Measurements from ENCODE around the gene MYD88.
"Not testable (repeated sequence)": the region's sequence is repeated elsewhere in the genome, so short reads cannot be mapped to it uniquely, and the experiment has no call there.

Gene MYD88

DNA sequence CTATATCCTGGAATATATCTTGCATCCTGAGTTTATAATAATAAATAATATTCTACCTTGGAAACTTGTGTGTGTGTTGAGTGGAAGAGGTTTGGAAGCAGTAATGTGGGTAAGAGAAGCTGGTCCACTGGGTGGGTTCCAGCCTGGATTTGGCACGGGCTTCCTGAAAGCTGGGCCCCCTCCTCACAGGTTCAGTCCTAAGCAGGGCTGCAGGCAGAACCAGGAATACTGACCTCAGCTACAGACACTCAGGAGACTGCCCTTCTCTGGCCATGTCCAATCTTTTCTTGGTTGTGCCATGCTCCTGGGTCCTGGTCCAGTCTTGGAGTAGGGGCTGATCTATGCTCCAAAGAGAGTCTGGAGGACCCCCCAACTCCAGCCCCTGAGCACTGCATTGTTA is 4.5 kb downstream of the MYD88 start:
- DNase-seq (ENCODE audit: low read depth), result no peak

DNA sequence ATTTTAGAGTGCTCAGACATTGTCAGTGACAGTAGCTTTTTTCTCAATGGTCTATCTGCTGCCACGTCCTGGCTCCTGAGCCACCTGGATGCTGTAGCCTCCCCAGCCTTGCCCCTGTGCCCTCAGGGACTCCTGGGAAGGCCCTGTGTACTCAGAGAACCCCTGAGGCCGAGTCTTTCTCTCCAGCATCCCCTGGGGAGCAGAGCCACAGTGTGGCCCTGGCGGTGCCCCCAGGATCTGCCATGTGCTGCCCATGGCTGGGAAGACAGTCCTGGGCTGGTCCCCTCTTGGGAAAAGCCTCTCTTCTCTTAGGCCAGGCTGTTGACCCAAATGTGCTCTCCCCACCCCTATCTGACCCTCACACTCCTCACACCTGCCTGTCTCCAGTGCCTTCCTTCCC is 5.0 kb downstream of the MYD88 start:
- DNase-seq (ENCODE audit: low read depth), result no peak

DNA sequence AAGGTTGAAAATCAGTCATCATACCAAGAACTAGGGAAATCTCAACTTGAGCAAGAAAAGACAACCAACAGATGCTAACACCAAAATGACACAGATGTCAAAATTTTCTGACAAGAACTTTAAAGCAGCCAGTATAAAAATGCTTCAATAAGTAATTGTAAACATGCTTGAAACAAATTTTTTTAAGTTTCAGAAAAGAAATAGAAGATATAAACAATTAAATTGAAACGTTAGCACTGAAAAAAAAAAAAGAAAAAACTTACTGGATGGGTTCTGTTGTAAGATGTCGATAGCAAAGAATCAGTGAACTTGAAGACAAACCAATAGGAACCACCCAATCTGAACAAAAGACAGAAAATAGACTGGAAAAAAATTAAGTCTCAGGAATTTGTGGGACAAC is 8.0 kb downstream of the MYD88 start:
- DNase-seq (ENCODE audit: low read depth), result no peak

DNA sequence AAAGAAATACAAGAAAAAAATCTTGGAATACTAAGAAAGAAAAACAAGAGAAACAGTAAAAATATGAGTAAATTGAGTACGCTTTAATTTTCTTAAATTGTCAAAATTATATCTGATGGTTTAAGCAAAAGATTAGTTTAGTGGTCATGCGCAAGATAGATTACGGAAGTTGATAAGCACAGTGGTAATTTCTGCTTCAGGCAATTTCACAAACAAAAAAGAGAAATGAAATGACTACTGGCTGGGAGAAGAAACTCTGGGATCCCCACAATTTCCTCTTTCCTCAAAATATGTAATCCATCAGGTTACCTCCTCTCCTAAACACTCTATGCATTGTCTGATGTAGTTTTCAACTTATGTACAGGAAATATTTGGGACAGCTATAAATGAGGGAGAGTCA is 9.0 kb downstream of the MYD88 start:
- DNase-seq (ENCODE audit: low read depth), result no peak

DNA sequence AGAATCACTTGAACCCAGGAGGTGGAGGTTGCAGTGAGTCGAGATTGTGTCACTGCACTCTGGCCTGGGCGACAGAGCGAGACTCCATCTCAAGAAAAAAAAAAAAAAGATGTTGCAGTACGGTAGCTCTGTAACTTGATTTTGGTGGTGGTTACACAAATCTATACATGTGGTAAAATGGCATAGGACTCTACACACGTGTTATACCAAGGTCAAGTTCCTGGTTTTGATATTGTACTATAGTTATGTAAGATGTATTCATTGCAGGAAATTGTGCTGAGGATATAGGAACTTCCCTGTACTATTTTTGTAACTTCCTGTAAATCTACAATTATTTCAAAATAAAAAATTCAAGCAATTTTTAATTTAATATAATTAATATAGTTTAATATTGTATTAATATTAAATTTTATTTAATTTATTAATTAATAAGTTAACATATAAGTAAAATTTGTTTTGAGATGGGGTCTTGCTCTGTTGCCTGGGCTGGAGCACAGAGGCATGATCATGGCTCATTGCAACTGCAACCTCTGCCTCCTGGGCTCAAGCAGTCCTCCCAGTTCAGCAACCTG is 9.9 kb downstream of the MYD88 start:
- no peak for DNase-seq (ENCODE audit: low read depth)

DNA sequence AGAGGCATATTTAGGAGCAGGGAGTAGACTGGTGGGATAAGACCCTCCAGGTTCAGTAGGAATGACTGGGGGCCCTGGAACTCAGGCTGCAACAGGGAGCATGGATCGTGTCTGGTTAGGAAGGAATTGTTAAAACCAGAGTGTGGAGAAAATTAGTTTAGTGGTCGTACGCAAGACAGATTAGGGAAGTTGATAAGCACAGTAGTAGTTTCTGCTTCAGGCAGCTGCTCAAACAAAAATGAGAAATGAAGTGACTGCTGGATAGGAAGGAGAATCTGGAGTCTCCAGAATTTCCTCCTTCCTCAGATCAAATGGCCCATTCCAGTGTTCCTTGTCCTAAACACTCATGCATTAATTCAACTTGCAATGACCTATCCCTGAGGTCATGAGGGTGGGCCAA is 11.2 kb downstream of the MYD88 start:
- DNase-seq (ENCODE audit: low read depth), result no peak

DNA sequence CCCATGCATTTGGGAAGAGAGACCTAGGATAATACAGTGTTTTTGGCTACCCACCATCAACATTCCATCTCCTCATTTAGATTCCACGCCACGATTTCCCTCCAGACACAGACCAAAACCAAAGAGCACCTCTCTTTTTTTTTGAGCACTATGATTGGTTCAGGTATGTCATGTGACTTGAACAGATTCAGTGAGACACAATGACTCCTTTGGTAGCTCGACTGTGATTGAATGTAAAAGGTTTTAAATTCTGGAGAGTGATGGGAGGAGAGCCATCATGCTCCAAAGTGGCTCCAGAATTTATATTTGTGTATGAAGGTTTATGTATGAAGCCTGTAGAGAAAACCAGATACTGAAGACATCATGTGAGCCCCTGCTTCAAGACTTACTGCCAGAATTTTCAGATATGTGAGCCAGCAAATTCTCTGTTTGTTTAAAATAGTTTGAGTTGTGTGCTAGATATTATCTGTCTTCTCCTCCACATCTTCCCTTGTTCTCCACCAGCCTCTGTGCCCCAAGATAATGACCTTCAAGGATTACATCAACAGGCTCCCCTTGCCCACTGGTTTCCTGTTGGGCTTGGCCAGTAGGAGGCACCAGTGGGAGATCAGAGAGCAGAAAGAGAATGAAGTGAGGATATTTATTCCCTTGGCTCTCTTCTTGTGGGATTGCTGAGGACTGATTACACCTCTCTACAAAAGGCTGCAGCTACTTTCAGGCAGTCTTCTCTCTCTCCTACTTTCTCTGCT is 12.5 kb downstream of the MYD88 start:
- no peak for DNase-seq (ENCODE audit: low read depth)

DNA sequence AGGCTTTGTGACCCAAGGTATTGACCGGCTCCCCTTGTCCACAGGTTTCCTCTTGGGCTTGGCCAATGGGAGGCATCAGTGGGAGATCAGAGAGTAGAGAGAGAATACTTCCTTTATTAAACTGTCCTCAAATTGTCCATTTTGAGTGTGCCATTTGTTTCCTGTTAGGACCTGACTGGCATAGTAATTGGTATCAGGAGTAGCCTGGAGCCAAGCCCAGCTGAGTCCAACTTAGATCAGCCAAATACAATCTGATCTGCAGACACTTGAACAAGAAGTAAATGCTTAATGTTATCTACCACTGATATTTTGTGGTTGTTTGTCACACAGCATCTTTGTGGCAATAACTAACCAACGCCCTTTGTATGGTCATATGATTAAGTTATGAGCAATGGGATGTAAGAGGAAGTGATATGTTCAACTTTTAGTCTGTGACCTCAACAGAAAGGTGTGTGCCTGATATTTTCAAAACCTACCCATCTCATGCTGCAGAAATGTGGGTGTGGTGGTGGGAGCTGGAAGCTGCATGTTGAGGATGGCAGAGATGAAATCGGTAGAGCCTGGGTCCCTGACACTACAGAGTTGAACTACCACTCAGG is 13.3 kb downstream of the MYD88 start:
- DNase-seq (ENCODE audit: low read depth), result no peak

DNA sequence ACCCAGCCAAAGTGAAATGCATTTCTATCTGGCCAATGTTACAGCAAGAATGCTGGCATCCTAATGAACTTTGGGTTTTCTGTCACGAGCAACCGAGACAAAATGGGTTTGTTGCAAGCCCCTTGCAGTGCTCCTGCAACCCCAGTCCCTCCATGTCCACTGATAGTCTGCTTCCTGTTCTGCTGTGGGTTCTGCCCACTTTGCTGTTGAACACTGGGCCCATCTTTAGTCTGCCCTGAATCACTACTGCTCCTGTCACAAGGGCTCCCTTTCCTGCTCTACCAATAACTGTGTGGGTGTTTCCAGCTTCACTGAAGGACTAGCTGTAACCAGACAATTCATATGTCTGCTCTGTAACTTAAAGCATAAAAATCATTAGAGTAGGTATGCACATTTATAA is 14.1 kb downstream of the MYD88 start:
- DNase-seq (ENCODE audit: low read depth), result no peak

DNA sequence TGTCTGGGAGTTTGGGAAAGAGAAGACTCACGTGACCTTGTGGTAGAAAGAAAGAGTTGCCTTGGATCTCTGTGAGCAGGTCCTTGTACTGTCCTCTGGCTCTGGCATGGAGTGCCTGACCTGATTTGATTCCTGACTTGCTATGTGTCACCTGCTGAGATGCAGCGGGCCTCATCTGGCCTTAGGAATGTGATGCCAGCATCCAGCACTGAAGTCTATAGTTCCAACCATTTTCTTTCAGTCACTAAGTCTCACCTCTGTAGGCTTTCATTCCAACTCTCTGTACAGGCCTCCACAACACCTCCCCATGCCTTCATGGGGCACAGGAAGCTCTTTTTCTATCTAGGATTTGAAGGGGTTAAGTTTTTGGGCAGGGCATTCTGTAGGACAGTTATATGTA is 14.8 kb downstream of the MYD88 start:
- DNase-seq (ENCODE audit: low read depth), result no peak

DNA sequence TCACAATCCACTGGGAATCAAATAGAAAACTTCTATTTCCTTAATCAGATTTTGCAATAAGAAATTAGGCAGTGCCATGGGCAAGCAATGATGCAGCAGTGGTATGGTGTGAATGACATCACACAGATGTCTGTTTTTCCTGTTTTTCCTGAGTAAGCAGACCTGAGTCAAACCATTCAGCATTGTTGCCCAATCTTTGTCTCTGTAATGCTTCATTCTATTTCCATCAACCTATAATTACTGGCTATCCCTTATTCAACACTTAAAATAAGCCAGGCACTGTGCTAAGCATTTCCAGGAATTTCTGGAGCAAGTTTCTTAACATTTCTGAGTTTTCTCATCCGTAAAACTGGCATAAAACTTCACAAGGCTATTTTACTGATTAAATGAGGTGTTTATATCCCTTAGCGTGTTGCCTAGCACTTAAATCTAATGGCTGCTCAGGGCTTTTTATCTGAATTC is 15.6 kb downstream of the MYD88 start:
- no peak for DNase-seq (ENCODE audit: low read depth)

DNA sequence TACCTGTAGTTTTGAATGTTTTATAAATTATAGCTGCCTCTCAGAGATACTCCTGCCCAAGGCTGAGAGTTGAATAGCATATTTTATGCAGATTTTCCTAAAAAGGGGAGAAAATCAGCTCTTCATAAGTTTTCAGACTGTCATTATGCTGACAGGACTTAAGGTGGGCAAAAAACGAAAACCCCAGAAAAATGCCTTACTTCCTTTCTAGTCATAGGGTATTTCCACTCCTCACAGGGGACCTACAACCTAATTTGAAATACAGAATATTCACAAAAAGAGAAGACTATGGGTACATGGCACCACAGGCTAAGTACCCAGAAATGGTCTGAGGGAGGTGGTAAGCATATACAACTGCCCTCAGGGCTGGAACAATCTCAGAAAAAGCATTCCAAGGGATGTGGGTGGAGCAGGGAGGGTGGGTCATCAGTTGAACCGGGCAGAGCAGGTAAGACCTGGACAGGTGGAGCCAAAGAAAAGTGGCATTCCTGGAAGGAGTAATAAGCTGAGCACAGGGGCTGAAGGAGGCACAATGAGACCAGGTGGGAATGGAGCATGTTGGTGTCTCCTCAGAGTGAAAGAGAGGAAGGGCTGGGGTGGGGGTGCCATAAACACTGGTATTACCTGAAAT is 16.3 kb downstream of the MYD88 start:
- no peak for DNase-seq (ENCODE audit: low read depth)

DNA sequence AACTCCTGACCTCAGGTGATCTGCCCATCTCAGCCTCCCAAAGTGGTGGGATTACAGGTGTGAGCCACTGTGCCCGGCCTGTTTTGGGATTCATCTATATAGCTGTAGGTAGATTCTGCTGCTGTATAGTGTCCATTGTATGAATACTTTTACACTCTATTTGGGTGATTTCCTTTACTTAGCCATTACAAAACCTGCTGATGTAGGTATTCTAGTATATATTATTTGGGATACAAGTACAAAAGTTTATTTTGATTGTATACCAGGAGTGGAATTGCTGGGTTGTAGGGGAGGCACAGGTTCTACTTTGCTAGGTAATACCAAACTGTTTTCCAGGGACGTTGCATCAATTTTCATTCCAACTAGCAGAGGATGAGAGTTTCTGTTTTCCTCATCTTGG is 17.4 kb downstream of the MYD88 start:
- no peak for DNase-seq (ENCODE audit: low read depth)

DNA sequence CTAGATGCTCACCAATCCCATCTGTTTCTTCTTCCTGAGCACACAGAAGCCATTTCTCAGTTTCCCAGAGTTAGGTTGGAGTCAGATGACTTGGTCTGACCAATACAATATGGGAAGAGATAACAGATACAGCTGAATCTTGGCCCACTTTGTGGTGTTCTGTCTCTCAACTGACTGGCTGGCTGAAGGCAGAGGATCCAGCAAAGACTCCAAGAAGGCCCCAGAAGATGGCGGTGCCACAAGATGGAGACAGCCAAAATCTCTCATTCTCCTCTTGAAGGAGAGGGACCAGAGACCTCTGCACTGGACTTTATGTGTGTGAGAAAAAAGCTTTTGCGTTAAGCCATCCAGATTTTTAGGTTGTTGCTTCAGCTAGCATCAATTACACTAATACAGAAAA is 18.7 kb downstream of the MYD88 start:
- DNase-seq (ENCODE audit: low read depth), result no peak

DNA sequence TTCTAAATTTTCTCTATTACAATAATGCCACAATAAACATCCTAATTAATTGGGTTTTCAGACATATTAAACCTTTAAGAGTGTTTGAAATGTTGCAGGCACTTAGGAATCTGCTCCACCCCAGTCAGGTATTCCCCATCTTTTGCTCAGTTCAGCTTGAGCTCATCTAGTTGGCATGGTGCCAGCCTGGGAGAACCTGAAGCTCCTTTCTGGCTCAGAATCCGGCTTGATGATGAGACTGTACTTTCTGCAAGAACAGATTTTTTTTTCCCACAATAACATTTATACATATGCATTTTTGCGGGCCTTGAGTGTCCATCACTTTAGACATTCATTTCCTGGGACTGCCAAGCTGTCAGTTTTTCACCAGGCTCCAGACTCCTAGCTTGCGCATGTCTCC is 19.1 kb downstream of the MYD88 start:
- no peak for DNase-seq (ENCODE audit: low read depth)

DNA sequence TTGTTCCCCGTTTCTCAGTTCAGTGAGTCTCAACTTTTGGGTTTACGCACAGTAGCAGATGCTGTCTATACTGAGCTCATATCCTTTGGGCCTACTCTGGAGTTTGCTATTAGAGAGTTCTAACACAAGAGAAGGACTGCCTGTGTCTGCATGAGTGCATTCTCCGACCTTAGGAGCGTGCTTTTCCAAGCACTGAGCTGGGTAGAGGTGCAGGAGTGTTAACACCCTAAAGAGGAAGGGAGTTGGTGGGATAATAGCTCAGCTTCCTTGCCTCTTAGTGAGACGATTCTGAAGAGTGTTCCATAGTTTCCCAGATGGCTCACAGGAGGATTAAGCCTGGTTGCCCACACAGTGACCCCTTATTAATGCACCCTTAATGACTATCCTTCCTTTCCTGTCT is 20.0 kb downstream of the MYD88 start:
- DNase-seq (ENCODE audit: low read depth), result no peak

DNA sequence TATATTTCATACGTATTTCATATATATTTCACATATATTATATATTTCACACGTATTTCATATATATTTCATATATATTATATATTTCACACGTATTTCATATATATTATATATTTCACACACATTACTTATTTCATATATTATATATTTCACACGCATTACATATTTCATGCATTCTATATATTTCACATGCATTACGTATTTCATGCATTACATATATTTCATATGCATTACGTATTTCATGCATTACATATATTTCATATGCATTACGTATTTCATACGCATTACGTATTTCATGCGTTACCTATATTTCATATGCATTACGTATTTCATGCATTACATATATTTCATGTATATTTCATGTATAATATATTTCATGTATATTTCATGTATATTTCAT is 22.2 kb downstream of the MYD88 start:
- not testable (repeated sequence) for DNase-seq (ENCODE audit: low read depth)

DNA sequence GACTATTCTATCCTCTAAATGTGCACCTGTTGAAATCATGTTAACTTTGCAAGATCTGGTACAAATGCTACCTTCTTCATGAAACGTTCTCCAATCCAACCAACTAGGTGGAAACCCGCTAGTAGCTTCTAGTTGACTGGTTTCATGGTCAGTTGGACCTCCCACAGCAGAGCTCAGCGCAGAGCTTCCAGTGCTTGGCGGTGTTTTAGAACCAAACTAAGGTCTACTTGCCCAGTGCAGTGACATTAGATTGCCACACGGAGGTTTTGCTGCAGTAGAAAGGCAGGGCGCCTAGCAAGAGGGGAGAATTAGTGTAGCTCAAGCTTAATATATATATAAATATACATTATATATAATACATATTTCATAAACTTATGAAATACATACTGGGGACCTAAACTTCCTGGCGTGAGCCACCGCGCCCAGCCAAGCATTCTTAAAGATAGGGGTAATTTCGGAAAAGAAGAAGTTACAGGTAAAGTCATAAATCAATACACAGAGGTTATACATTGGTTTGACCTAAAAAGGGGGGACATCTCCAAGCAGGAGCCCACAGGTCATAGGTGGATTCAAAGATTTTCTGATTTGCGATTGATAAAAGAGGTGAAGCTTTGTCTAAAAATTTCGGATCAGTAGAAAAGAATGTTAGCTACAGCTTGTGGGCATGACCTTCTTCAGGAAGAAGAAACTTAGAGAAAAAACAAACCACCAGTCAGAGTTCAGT is 24.8 kb downstream of the MYD88 start:
- no peak for DNase-seq (ENCODE audit: low read depth)

DNA sequence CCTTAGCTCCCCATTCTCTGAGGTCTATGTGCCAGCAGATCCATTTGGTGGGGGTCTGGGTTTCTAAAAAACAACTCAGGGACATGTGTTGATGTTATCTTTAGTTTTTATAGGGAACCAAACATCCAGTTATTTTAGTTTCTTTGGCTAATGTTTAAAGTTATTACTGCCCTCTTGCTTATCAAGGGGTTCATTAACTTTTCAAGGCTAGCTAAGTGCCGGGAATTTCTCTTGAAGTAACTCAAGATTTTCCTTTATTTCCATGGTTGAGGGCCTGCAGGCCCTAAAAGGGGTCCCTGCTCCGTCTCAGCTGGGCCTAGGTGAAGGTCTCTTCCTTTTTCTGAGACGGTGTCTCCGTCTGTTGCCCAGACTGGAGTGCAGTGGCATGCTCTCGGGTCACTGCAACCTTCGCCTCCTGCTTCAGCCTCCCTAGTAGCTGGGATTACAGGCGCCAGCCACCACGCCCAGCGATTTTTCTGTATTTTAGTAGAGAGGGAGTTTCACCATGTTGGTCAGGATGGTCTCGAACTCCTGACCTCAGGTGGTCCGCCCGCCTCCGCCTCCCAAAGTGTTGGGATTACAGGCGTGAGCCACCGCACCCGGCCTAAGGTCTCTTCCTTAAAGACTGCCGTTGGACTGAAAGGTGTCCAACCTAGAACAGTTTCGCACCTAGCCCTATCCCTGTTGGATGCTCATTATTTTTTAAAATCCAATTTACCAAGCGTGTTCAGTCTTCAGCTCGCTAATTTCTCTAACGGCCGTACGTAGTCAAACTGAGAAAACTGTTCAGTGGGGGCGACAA is 25.6 kb downstream of the MYD88 start:
- no peak for DNase-seq (ENCODE audit: low read depth)

DNA sequence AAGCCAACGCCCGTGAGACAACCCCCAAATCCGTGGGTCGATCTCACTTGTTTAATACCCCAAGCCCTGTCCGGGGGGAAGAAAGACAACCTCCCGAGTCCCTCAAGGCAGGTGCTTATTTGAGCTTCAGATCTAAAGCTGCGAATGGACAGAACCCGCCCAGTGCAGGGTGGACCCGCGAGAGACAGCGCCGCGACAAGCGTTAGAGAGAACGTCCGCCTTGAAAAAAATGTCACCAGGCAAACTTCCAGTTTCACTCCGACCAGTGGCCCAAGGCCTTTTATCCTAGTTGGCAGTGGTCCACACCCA is 26.1 kb downstream of the MYD88 start:
- DNase-seq (ENCODE audit: low read depth), result no peak

DNA sequence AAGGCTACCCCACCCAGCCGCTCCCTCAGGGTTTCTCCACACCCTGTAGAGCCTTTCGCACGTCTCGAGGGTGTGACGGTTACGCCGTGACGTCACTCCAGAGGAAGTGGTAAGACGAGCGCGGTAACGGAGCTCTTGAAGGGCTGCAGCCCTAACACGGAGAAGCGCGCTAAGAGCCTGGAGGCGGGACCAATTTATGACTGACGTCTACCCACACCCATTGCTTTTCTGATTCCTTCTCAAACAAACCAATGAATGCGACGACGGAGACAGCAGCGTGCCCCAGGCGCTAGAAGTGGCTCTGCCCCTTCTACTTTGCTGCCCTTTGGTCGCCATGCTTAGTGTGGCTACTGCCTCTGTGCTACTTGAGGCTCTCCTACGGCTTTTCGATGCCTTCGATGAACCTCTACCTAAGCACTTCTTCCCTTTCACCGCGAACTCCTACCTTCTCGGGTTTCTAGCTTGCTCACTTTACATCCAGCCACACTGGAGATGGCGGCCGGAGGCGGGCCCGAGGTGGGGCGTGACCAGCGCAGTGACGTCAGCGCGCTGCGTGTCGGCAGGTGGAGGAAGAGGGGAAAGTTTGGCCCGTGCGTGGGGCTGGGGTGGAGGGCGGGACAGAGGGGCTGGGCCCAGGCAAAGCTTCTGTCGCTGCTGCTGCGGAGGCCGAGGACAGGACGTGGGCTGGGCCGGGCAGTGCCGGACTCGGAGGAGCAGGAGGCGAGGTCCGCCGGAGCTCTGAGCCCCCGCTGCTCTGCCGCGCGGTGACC is 26.7 kb downstream of the MYD88 start, which contains the start of gene OXSR1:
Gene OXSR1, plus strand, starts transcription at position 586 of the 770 bp plus-strand sequence. CDS start 340 bp downstream, outside the sequence.
- DNase-seq (ENCODE audit: low read depth), result peak; percentile 94

Measured in activated T-cell treated with anti-CD3 and anti-CD28 coated beads for 48 hours (primary cell).